Measurements from ENCODE around the gene CCDC28A.
"Not testable (repeated sequence)": the region's sequence is repeated elsewhere in the genome, so short reads cannot be mapped to it uniquely, and the experiment has no call there.

CCDC28A gene
- 15.3 to 34.7 (median 17.7) reads per million in 9 experiments for total RNA-seq

DNA sequence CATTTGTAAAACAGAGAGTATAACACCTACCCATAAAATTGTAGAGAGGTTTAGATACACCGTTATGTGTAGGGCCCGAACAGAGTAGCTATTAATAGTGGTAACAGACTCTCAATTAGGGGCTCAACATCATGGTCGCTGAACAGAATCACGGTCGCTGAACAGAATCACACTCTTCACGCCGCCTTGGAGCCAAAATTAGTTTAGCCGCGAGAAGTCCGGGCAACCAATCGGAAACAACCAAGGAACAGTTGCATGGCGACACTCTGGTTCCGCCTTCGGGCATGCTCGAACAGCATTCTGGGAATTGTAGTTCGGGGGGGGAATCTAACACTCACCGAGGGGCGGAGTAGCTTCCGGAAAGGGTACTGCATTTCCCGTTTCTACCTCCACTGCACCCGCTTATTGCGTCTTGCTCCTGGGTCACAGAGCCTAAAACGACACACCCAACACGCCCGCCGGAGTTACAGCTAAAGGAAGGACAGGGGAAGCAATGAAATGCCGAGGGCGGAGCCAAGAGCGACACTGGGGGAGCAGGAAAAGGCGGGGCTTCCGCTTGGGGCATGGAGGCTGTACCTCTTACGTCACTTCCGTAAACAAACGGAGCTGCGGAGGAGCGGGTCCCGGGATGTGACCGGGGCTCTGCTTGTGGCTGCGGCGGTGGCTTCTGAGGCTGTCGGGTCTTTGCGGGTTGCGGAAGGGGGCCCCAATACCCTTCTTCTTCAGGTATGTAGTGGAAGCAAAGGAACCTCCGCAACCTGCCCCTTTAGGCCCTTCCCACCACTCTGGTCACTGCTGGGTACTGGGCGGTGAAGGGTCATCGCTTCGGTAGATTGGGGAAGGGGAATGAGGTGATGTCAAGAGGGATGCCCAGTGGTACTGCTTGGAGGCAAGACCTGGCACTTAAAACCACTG is at the start of gene CCDC28A:
Gene CCDC28A (plus strand): TSS at position 593 of the 915 bp plus-strand sequence. CDS start 2,352 bp downstream, outside the sequence.
- Mint-ChIP-seq H3K9me3 (no peaks in the 10 kb centered on the region), H3K27ac (peak within 1 kb of the TSS; percentile 99), H3K4me1 (ENCODE audit: low read depth in 2 of 2) (peaks cover 13 to 29% of the 10 kb centered on the region in 2 donors), H3K27me3 (no peaks in the 10 kb centered on the region), H3K4me3 (peak within 1 kb of the TSS; percentile 96), H3K36me3 (ENCODE audit: insufficient read depth) (peaks cover 15% of the 10 kb centered on the region)
- ATAC-seq (replicated peaks) (peak; percentile 87), DNase-seq (peak; percentile 93 to 97 (median 94))

DNA sequence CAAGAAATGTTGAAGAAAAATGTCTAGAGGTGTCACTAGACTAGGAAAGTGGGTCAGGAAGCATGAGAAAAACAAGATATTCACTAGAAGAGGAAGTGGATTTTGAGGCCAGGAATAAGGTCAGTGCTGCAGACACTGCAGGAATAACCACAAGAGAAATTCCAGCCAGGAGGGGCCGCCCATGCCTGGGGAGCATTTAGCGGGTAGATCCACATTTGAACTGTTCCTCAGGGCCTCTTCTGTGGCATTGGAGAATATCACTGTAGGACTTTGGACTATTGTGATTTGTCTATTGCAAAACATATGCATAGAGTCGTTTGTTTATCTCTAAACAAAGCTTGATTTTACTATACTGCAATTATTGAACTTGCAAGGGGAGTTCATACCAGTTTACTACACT is 49.6 kb upstream of the CCDC28A start:
- Mint-ChIP-seq H3K27ac (no peak overlapping the region), H3K4me3 (no peak overlapping the region), H3K4me1 (ENCODE audit: low read depth in 2 of 2) (peaks cover 0 to 4% of the 10 kb centered on the region in 2 donors), H3K9me3 (no peaks in the 10 kb centered on the region), H3K36me3 (ENCODE audit: insufficient read depth) (no peaks in the 10 kb centered on the region), H3K27me3 (peaks cover 15 to 36% of the 10 kb centered on the region in 2 donors)
- DNase-seq (no peak), ATAC-seq (replicated peaks) (no peak)

DNA sequence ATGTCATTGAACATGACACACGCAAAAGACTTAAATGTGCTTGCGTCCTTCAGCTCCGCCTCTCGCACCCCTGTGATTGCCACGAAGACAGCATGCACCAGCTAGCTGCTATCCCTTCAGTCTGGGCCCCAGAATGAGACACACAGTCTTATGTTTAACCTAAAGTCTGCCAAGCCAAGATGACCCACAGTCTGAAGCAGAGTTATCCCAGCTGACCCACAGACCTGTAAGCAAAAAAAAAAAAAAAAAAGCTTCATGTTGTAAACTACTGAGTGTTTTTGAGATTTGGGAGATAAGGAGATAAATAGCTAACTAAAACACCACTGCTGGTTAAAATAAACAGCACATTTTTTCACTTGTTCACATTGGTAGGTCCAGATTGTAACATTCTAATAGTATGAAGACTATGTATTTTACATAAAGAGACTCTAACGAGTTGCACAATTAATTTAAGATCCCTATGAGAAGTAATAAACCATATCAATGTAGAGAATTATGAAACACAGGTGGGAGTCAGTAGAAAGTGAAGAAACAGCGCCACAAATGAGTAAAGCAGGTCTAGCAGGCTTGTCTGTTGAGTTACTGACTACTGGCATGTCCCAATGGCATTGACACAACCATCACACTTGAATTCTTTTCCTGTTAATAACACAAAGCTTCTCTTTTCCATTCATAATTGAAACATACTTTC is 47.4 kb upstream of the CCDC28A start:
- Mint-ChIP-seq H3K4me3 (no peak overlapping the region), H3K9me3 (no peaks in the 10 kb centered on the region), H3K27ac (no peak overlapping the region), H3K36me3 (ENCODE audit: insufficient read depth) (no peaks in the 10 kb centered on the region), H3K27me3 (peaks cover 15 to 47% of the 10 kb centered on the region in 2 donors), H3K4me1 (ENCODE audit: low read depth in 2 of 2) (peaks cover 0 to 4% of the 10 kb centered on the region in 2 donors)
- DNase-seq (no peak), ATAC-seq (replicated peaks) (no peak)

DNA sequence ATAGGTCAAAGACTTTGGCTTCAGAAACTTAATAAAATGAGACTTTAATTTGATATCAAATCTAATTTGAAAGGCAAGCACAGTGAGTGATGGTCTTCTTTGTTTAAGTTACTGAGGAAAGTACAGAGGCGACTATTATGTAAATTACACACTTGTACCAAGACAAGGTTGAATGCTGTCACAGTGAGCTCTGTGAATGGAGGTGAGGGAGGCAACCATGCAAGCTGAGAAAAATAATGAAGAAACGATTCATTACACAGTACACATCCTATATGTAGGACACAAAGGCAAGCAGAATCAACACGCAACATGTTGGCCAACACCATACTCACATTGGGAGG is 46.8 kb upstream of the CCDC28A start:
- no peak overlapping the region for H3K27ac Mint-ChIP-seq
- DNase-seq (no peak), ATAC-seq (replicated peaks) (no peak)
- no peaks in the 10 kb centered on the region for H3K36me3 Mint-ChIP-seq (ENCODE audit: insufficient read depth)
- no peaks in the 10 kb centered on the region for H3K9me3 Mint-ChIP-seq
- no peak overlapping the region for H3K4me3 Mint-ChIP-seq
- peaks cover 0 to 4% of the 10 kb centered on the region in 2 donors for H3K4me1 Mint-ChIP-seq (ENCODE audit: low read depth in 2 of 2)
- H3K27me3 Mint-ChIP-seq: peaks cover 18 to 47% of the 10 kb centered on the region in 2 donors

DNA sequence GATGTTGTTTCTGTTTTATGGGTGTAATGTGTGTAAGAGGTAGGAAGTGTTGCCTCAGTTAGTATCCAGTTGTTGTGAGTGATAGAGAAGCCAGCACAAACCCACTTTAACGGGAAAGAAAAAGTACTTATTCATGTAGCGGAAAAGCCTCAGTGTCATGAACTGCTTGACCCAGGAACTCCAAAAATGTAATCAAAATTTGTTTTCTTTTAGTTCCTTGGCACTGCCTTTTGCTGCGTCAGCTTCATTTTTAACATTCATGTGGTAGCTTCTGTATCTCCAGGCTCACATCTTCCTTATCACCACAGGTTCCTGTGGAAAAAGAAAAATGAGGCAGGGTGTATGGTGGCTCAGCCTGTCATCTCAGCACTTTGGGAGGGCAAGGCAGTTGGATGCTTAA is 46.4 kb upstream of the CCDC28A start:
- Mint-ChIP-seq H3K27me3 (peaks cover 22 to 47% of the 10 kb centered on the region in 2 donors), H3K4me1 (ENCODE audit: low read depth in 2 of 2) (peaks cover 0 to 4% of the 10 kb centered on the region in 2 donors), H3K9me3 (no peaks in the 10 kb centered on the region), H3K27ac (no peak overlapping the region), H3K36me3 (ENCODE audit: insufficient read depth) (no peaks in the 10 kb centered on the region), H3K4me3 (no peak overlapping the region)
- ATAC-seq (replicated peaks) (no peak), DNase-seq (no peak)

DNA sequence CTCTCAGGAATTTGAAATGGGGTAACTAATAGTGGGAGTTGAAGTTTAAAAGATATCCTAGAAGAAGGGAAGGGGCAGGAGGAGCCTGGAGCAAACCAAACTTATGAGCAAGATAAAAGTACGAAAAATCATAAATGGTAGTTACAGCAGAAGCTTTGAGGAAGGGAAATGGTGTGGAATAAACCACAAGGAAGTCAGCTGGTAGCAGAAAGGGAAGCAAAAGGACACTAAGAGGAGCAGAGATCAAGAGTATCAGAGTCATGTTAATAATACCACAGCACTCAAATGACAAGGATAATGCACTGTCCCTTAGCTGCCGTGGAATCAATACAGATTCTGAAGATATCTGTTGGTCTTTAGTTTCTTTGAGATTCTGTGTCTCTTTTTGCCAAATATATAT is 44.9 kb upstream of the CCDC28A start:
- Mint-ChIP-seq H3K27ac (no peak overlapping the region), H3K4me3 (no peak overlapping the region), H3K9me3 (no peaks in the 10 kb centered on the region), H3K36me3 (ENCODE audit: insufficient read depth) (no peaks in the 10 kb centered on the region), H3K27me3 (peaks cover 22 to 45% of the 10 kb centered on the region in 2 donors), H3K4me1 (ENCODE audit: low read depth in 2 of 2) (peaks cover 0 to 4% of the 10 kb centered on the region in 2 donors)
- no peak for DNase-seq
- no peak for ATAC-seq (replicated peaks)

DNA sequence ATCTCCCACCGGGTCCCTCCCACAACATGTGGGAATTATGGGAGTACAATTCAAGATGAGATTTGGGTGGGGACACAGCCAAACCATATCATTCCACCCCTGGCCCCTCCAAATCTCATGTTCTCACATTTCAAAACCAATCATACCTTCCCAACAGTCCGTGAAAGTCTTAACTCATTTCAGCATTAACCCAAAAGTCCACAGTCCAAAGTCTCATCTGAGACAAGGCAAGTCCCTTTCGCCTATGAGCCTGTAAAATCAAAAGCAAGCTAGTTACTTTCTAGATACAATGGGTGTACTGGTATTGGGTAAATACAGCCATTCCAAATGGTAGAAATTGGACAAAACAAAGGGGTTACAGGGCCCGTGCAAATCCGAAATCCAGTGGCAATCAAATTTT is 43.5 kb upstream of the CCDC28A start:
- H3K36me3 Mint-ChIP-seq (ENCODE audit: insufficient read depth); DNase-seq; H3K4me1 Mint-ChIP-seq (ENCODE audit: low read depth in 2 of 2); H3K9me3 Mint-ChIP-seq; H3K27ac Mint-ChIP-seq; H3K4me3 Mint-ChIP-seq; ATAC-seq (replicated peaks): not testable (repeated sequence)
- H3K27me3 Mint-ChIP-seq: peaks cover 22 to 48% of the 10 kb centered on the region in 2 donors

DNA sequence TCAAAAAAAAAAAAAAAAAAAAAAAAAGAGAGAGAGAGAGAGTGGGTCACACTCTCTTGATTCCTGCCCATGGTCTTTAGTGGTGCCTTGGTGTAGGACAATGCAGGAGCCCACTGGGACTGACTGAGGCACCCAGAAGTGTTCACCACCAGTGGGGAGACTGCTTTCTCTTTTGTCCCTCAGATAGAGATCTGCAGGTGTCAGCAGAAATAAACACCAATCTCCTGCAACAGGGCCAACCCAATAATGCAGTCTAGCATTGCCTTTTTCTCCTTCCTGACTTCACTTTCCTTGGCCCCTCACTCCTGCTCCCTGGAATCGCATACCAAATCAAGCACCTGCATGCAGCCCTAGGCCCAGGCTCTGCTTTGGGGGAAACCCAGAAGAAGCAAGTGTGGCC is 39.0 kb upstream of the CCDC28A start:
- no peak for ATAC-seq (replicated peaks)

DNA sequence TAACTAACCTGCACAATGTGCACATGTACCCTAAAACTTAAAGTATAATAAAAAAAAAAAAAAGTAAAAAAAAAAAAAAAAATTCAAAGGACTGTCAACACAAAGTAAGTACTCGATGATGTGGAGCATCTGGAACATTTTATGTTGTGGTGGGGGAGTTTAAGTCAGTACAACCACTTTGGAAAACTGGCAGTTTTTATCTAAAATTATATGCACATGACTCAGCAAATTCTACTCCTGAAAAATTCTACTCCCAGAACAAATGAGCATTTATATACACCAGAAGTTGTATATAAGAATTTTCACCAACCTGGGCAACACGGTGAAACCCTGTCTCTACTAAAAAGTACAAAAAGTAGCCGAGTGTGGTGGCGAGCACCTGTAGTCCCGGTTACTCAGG is 36.9 kb upstream of the CCDC28A start:
- H3K9me3 Mint-ChIP-seq: peaks cover 3 to 7% of the 10 kb centered on the region in 2 donors
- H3K4me1 Mint-ChIP-seq (ENCODE audit: low read depth in 2 of 2): no peaks in the 10 kb centered on the region
- DNase-seq: no peak

More for the DNA sequence above, 39.0 kb upstream of the CCDC28A start:
- H3K9me3 Mint-ChIP-seq: peaks cover 0 to 3% of the 10 kb centered on the region in 2 donors
- H3K4me1 Mint-ChIP-seq (ENCODE audit: low read depth in 2 of 2): no peaks in the 10 kb centered on the region
- no peak for DNase-seq
- no peak overlapping the region for H3K4me3 Mint-ChIP-seq
- no peak overlapping the region for H3K27ac Mint-ChIP-seq
- no peaks in the 10 kb centered on the region for H3K36me3 Mint-ChIP-seq (ENCODE audit: insufficient read depth)
- peaks cover 7 to 17% of the 10 kb centered on the region in 2 donors for H3K27me3 Mint-ChIP-seq

DNA sequence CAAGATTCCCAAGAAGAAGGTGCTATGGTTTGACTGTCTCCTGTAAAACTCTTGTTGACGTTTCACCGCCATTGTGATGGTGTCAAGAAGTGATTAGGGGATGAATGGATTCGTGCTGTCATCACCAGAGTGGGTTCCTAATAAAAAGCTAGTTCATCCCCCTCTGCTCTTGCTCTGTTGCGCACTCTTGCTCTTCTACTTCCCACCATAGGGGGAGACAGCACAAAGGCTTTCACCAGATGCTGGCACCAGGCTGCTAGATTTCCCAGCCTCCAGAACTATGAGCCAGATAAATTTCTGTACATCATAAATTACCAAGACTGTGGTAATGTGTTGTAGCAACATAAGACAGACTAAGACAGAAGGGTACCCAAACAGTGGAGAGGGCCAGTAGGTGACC is 21.6 kb upstream of the CCDC28A start:
- Mint-ChIP-seq H3K9me3 (no peaks in the 10 kb centered on the region), H3K4me1 (ENCODE audit: low read depth in 2 of 2) (no peaks in the 10 kb centered on the region), H3K27ac (no peak overlapping the region), H3K36me3 (ENCODE audit: insufficient read depth) (no peaks in the 10 kb centered on the region), H3K4me3 (no peak overlapping the region), H3K27me3 (no peaks in the 10 kb centered on the region)
- ATAC-seq (replicated peaks) (no peak), DNase-seq (no peak)

More for the DNA sequence above, 36.9 kb upstream of the CCDC28A start:
- ATAC-seq (replicated peaks): no peak
- H3K27ac Mint-ChIP-seq: no peak overlapping the region
- H3K36me3 Mint-ChIP-seq (ENCODE audit: insufficient read depth): no peaks in the 10 kb centered on the region
- H3K4me3 Mint-ChIP-seq: no peak overlapping the region
- H3K27me3 Mint-ChIP-seq: peaks cover 5 to 8% of the 10 kb centered on the region in 2 donors

DNA sequence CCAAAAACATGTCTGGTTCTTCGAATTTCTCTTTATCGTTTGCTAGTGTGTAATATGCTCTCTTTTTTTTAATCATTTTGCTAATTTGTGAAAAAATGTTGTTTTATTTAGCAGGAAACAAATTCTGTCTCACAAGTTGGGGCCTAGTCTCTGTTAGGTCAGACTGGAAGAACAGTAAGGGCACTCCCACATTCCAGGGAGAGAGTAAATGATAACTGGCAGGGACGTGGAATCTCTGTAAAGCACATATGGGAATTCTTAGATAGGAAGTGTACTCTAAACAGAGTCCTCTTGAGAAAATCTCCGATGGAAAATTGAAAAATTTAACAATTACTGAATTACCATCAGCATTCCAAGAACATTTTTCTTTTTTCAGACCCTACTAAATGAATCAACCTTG is 16.4 kb upstream of the CCDC28A start:
- DNase-seq (no peak), ATAC-seq (replicated peaks) (no peak)
- H3K27me3 Mint-ChIP-seq: no peaks in the 10 kb centered on the region
- no peaks in the 10 kb centered on the region for H3K9me3 Mint-ChIP-seq
- no peaks in the 10 kb centered on the region for H3K36me3 Mint-ChIP-seq (ENCODE audit: insufficient read depth)
- H3K4me3 Mint-ChIP-seq: no peak overlapping the region
- H3K27ac Mint-ChIP-seq: no peak overlapping the region
- no peaks in the 10 kb centered on the region for H3K4me1 Mint-ChIP-seq (ENCODE audit: low read depth in 2 of 2)

DNA sequence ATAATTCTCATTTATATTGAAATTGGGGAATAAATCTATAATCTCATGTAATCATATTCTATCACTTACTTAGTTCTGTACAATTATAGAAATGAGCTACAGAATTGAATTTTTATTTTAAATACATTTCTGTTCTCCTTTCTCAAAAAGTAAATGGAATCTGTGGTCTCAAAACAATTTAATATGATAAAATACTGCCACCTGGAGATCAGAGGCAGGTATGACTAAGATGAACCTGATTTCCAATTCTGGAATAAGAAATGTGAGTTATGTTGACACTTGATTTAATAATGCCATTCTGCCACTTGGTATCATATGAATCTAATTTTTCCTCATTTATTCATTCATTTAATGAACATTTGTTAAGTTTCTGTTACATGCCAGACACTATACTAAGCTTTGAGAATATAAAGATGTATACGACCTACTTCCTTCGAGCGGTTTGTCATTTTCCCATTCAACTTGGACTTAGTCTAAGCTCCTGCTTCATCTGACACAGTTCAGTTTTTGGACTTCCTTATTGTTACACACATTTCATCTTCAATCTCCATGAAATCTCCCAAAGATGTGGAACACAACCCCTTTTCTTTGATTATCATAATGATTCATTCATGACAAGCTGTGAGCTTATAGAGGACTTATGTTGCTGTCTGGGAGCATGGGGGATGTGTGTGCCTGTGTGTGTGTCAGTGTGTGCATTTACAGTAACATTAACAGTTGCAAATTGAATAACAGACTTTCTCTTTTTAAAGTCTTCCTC is 7.5 kb upstream of the CCDC28A start:
- H3K9me3 Mint-ChIP-seq: no peaks in the 10 kb centered on the region
- ATAC-seq (replicated peaks): no peak
- H3K36me3 Mint-ChIP-seq (ENCODE audit: insufficient read depth): no peaks in the 10 kb centered on the region
- no peak overlapping the region for H3K27ac Mint-ChIP-seq
- no peak for DNase-seq
- no peaks in the 10 kb centered on the region for H3K27me3 Mint-ChIP-seq
- H3K4me1 Mint-ChIP-seq (ENCODE audit: low read depth in 2 of 2): no peaks in the 10 kb centered on the region
- no peak overlapping the region for H3K4me3 Mint-ChIP-seq

DNA sequence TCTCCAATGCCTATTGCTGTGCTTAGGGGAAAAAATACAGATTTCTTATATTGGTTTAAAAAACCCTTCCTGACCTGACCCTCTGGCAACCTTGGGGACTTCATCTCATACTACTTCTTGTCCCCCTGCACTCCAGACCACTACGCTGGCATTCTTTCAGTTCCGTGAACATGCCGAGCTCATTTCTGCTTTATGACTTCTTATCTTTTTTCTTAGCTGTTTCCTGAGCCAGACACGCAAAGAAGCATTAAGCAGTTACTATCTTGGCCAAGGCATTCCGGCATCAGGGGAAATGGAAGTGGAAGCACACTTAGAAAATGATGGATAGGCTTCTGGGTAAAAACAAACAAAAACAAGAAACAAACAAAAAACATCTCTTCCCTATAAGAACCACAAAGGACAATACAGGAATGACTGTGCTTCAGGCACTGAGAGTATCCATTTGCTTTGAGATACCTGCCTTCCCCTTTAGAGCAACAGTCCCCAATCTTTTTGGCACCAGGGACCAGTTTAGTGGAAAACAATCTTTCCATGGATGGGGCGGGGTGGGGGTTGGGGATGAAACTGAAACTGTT is 4.4 kb upstream of the CCDC28A start:
- no peak overlapping the region for H3K4me3 Mint-ChIP-seq
- no peaks in the 10 kb centered on the region for H3K27me3 Mint-ChIP-seq
- H3K4me1 Mint-ChIP-seq (ENCODE audit: low read depth in 2 of 2): peaks cover 11 to 13% of the 10 kb centered on the region in 2 donors
- peaks cover 7% of the 10 kb centered on the region for H3K36me3 Mint-ChIP-seq (ENCODE audit: insufficient read depth)
- H3K9me3 Mint-ChIP-seq: no peaks in the 10 kb centered on the region
- ATAC-seq (replicated peaks) (no peak), DNase-seq (no peak)
- H3K27ac Mint-ChIP-seq: no peak overlapping the region
